ENCODE data around the gene NFIB.

The NFIB gene

DNA sequence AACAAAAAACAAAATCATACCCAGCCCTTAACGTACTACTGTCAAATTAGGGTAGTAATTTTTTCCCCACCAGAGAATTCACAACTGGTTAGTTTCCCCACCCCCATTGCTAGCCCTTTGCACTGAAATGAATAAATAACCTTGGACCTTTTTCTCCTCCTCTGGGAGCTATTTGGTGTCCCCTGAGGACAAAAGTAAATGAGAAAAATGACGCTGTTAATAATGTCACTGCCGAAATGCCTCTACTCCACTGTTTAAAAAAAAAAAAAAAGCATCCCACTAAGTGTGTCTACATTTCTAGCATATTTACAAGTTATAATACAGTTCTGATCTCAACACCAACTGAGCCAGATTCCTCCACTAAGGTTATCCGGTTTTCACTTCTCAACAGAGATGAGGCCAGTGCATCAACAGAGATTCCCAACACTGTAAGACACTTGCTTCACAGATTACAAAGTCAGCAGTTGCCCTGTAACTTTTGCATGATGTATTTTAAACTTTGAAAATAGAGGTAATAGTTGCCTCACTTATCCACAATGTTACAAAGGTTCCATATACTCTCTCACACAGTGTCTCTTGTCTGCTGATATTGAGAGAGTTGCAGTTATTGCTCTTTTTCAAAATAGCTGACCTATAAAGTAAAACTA lies 5.1 kb upstream of the NFIB start:
- no peak for DNase-seq (ENCODE audit: low read depth)

DNA sequence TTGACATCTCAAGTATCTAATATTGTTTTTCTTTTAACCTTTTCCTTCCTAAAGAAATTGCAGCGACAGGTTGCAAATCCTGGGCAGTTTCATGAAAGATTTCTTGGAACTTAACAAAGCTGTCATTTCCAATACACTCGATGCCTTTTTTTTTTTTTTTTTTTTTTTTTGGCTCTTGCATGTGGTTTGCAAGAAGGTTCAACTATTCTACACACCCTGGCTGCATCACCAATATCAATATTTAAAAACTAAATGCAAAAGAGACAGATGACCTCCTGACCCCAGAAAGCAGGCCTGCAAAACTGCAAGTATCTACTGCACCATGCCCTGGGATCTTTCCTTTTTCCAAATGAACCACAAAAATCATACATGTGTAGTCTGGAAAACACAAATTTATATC lies 4.4 kb upstream of the NFIB start:
- DNase-seq (ENCODE audit: low read depth), result no peak

DNA sequence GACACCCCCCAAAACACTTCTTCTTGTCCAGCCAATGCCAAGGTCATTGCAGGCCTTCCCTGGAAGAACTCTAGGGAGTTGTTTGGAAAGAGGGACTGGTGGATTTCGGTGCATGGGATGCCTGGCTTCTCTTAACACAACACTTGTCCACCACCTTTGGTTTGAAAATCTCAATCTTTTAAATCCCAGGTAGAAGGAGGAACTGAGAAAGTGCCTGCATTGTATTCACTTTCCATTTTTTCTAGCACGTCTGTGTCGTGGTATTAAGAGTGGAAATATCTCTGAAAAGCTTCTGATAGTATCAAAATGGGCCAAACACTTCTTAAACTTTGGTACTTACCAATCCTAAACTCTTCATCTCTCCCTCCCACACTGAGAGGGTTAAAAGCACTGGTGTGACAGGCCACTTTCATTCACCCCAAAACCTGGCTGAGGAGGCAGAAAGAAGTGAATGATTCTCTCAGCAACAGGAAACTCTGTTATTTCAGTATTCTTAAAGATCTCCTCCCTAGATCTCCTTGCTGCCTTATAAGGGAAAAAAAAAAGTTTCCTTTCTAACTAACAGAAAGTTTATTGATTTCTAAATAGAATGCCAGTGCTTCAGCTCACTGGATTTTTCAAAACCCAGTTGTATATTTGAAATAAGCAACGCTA lies 3.9 kb upstream of the NFIB start:
- DNase-seq (ENCODE audit: low read depth), result no peak

DNA sequence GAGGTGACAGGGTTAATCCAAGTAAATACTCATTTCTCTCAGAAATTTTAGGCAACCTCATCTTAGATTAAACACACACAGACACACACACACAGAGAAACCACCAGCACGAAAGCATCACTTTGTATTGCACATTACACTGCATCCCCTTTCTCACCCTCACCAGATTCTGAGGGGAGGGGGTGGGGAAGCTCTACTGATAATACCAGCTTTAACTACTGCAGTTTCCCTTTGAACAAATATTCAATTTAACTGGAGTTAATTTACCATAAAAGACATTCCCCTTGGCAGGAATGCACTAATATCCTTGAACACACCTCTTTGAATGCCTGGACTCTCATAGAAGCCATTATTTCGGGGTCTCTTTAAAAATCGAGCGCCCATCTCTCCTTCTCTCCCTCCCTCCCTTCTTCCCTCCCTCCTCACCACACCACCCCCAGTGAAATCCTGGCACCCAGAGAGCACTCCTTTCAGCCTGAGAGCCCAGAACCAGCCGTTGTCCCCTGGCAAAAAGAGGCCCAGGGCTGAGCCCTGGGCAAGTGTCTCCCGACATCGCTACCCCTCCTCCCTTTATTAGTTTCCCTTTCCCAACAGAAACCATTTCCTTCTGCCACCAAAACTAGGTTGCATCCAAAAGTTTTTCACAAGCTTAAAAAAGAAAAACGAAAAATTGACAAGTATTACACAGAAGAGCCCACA lies 2.8 kb upstream of the NFIB start:
- no peak for DNase-seq (ENCODE audit: low read depth)

DNA sequence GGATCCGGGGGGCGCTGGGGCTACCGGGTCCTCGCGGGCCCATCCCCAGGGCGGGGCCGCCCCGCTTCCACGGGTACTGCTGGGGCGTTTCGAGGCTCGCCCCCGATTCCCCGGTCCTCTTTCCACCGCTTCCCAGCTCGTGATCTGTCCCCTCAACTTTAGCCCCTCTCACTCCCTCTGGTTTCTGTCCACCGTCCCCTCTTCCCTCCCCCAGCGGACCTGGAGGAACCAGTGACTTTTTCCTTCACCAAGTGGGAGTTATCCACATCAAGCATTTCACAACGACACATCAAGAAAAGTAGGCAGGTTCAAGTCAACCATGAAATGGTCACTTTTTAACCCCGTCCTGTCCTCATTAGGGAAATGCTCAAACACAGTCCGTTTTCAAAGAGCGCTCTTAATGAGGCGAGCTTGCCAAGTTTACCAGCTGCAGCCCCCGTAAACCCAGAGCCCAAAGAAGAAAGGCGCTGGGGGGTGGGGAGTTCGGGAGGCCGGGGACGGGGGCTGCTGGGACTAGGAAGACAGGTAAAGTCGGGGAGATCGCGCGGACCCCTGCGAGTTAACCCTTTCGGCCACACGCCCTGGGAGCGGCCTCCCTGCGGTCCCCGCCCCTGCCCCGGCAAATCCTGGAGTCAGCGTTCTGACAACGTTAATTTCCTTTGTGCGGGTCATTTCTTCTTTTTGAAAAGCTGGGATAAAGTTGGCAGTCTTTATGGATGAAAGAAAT lies 2.1 kb upstream of the NFIB start:
- no peak for DNase-seq (ENCODE audit: low read depth)

DNA sequence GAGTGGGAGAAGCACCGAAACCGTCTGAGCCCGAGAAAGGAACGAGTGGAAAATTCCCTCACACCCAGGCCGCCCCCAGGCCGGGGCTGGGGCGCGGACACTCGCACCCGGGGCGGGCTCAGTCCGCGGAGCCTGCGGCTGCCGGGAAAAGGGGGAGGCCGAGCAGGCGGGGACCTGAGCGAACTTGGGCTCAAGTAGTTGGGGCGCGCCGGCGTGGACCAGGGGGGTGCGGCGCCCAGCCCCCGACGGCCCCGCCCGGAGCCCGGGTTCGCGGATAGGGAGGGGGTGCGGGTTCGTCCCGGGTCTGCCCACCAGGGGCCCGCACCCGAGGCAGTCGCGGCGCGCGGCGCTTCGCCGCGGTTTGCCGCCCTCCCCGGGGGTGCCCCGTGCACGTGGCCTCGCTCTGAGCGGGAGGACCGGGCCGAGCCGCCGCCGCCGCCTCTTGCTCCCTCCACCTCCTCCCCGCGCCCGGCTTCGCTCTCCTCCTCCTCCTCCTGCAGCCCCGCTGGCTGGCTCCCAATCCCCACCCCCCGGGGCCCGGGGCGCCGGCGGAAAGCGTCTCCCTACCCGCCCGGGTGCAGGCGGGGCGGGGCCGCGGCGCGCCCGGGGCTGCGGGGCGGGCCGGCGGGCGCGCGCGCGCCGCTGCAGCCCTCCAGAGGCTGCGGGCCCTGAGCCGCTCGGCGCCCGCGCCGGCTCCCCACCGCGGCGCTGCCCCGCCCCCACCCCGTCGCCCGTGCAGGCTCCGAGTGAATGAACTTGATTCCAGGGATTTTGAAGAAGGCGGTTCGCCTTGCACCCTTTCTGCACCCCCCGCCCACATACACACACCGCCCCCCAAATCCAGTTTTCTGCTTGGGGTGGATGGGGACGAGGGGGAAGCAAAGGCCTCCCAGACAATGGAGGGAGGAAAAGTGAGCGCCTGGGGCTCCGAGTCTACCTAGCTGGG lies 1.3 kb upstream of the NFIB start:
- DNase-seq (ENCODE audit: low read depth), result no peak

DNA sequence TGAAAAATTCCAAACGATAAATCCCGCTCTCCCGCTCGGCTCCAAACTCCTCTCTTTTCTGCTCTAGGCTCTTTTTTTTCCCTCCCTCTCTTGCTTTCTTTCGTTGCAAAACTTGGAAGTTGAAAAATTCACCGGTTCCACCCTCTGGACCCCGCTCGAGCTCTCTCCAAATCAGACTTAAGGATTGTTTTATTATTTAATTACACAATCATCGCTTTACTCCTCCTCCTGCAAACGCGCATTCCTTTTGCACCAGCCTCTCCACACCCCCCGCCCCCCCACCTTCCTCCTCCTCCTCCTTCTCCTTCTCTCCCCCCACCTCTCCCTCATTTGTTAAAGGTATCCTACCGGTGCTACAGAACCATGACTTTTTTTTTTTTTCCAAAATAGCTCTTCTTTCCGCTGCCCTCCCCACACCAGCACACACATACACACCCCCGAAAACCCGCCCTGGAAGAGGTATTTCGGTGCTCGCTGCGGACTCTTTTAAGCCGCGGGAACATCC lies 535 bp upstream of the NFIB start:
- DNase-seq (ENCODE audit: low read depth), result peak; percentile 52

DNA sequence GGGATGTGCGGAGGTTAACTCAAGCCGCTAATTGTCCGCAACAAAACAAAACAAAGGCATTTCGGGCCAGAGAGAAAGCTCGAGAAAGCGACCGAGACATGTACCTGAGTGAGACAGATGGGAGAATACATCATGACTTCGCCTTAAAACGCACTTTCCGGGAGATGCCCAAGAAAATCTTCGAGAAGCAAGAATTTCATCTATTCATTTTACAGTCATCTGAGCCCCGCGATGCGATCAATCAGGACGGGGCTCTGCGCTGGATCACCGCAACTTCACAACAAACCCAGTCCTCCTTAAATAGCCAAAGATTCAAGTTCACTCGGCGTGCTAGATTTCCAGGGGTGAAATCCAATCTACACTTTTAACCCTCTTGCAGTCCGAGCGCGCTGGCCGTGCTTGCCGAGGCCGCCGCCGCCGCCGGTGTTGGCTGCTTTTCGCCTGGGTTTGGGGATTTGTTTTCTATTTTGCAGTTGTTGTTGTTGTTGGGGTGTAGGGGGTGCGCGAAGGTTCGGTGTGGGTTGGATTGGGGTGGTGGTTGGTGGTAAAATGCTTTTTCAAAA lies 482 bp downstream of the NFIB start:
- no peak for DNase-seq (ENCODE audit: low read depth)

DNA sequence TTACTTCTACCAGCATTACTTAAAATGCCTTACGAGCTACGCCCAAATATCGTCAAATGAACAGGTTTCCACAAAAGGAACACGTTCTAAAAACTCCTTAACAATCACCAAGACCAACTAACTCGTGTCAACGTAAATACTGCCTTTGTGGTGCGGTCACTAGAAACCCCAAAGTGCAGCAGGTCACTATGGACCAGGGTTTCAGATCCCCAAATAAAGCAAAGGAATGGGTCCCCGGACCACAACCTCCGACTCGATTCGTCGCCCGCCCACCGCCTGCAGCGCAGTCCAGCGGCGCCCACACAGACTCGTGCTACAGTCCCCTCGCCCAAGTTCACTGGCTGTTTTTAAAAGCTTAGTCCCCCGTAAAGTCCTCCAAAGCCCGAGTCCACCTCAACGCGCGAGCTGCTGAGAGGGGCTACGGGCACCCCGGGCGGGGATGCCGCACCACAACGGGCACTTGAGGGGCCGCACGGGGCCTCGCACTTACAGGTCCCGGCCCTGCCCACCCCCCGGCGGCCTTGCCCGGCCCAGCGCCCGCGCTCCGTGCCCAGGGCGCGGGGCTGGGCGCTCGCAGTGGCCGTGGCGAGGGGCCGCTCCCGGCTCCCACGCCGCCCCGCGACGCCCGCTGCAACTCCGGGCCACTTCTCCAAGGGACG lies 1.1 kb downstream of the NFIB start:
- DNase-seq (ENCODE audit: low read depth), result no peak

DNA sequence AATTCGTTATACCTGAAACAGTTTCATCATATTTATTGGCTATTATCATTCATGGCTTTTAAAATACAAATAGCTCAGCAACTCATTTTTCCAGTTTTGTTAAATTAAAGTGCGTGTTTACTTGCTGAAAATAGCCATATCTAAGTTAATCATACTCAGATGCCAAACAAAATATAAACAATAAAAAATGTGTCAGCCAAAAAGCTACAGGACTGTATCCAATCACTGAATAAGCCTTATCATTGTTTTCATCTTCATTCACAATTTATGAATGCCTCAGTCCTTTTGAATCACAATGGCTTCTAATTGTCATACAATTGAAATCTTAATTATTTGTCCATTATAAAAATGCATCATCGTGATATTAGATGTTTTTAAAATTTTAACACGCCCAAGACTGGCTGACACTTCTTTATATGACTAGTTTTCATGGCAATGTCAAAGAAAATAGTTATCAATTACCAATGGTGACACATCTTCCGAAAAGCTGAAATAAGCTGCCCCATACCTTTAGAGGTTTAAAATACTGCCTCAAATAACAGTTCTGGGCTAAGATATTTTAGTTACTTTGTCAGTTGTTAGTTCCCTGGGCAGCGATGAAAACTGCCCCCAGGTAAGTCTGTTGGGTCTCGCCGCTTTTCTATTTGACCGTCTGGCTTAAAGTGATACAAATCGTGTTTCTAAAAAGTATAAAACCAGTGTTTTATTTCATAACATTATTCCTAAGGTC lies 1.8 kb downstream of the NFIB start:
- no peak for DNase-seq (ENCODE audit: low read depth)

DNA sequence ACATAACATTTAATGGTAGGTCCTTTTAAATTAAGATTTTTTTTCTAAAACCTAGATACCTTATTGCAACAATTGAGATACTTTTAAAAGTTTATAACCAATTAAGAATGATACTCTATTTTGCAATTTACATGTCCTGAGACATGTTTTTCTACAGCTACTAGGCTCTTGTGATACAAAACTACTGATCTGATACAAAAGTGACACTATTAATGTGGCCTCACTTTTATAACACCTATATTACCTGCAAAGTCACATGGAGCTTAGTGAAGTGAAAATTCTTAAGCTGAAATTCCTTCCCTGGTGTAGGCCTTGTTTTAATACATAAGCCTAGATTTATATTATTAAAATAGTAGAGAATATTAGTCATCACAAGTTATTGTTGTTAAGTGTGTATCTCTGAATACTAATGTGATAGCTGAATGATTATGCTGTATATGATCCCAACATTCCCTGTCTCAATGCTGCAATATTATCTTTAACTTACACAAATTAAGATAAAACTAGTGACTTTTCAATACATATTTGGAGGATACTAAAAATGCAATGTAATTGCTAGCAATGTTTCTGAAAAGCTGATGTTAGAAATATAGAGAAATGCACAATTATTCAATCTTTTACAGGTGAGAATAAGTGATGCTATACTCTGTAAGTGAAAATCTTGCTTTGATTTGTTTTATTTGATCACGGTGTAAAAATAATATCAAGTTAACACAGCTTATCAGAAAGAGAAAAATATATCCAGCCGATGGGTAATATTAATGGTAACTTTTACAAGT lies 2.6 kb downstream of the NFIB start:
- no peak for DNase-seq (ENCODE audit: low read depth)

DNA sequence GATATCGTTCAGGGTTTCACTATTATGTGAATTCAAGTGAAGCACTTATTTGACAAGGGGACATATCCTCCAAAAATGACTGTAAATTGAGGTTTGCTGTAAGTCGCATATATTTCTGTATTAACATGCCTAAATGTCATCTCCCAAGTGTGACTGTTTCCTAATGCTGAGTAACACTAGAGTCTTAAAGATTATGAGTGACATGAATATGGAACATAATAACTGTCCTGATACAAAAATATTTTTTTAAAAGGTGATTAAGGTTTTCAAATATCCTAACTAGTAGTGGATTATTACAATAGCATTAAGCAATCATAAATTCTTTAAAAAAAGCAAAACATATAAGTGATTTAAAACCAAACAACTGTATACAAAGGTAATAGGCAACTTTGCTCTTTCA lies 3.6 kb downstream of the NFIB start:
- DNase-seq (ENCODE audit: low read depth), result no peak

DNA sequence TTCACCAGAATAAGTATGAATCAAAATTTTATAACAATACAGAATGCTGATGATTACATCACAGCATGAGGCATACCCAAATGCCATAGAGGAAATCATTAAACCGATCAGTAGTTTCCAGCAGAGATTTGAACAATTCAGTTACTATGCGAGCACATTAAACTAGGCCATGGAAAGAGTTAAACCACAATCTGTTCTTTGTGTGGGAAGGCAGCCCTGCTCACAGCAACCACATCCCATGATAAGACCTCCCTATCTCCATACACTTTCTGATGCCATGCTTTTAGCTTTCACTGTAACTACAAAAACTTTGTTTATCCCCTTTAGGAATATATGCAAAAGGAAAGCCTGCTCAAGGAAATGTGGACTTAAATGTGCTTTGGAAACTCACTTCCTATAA lies 4.5 kb downstream of the NFIB start:
- no peak for DNase-seq (ENCODE audit: low read depth)

DNA sequence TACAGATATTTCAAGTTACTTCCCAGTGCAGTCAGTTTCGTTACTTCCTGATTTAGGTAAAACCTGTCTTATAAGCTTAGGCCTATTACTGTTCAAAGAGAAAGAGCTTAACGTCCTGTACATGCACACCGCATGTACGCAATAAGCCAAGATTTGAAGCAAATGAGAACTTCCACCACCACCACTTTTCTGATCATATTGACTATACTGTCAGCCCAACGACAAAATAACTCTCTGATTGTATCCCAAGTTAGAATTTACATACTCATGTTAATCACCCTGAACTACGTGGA lies 5.1 kb downstream of the NFIB start:
- no peak for DNase-seq (ENCODE audit: low read depth)

DNA sequence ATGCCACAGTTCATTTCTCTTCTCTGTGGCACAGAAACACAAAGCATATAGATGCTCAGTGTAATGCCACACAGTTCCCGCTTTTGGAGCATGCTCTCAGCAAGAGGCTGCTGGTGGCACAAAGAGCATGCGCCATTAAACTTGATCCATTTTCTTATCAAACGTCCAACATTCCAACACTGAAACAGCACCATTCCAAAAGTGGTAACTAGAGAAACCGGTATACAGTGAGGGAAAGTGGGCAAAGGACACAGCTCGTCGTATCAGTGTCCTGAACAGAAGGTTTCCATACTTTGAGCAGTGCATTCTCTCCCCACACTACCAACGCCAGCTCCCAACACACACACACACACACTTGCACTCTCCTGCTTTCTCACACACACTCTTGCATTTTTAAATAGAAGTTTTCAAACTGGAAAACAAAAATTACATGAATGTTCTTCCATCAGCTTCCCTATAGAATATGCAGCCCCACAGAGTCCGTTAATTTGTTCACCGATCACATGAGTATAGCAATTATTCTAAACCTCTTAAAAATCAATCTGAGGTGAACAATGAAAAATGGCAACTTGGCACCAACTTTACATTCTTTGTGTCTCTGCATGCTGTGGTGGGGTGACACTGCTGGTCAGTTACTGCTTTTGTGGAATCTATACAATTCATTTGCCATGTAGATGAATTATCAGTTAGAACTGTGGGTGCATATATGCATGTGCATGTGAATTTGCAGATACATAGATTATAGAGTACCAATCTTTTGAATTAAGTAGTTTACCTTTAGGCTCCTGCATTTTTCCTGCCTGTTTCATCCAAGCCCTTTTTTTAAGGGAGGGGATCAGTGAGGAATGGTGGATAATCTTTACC lies 5.7 kb downstream of the NFIB start:
- no peak for DNase-seq (ENCODE audit: low read depth)

DNA sequence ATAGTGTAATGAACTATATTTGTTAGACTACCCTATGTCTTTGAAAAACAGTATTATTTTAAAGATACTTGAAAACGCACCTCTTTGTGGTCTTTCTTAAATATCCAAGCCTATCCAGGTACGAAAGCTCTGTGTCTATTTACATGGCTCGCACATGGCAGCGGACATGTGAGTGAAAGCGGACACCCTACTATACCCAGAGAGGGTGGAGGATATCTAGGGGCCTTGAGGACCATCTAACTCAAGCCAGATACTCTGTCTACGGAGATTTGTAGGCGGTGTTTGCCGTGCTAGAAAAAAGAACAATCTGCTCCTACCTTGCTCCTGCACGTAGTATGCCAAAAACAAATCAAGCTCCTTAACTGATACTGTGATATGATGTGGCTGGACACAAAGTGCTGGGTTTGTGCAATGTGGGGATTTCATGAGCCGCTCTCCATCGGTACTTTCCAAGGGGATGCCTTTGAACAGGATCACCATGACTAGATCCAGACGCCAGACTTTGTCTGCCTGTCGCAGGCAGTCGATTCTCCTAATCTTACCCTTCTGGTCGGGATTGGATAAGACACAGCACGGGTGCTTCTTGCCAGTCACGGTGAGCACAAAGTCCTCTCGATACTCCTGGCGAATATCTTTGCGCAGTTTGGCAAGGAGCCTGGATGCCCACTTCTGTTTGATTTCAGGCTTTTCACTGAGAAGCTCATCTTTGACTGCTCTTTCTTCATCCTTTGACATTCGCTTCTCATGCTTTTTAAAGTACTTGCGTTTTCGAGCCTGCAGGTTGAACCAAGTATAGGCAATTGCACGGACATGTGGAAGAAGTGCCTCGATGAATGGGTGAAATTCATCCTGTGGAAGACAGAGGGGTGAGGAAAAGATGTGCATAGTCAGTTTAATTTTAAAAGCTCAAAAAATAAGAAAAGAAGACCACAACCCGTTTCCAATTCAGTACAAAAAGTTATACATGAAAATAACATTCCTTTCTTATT lies 7.0 kb downstream of the NFIB start:
- DNase-seq (ENCODE audit: low read depth), result no peak

DNA sequence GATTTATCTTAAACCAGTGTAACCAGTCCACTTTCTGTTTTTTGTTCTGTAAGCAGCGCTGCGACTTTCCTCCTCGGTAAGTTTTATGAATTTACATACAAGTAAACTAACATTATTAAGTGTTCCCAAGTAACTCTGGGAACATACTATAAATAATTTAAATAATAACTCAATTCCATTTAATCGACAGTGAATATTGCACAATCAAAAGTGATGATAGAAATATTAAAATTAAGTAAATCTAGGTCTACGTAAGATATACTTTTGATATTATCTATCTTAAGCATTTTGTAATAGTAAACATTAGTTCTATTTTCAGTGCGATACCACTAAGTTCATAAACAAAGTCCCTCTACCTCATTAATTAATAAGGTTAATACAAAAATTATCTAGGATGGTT lies 7.8 kb downstream of the NFIB start:
- no peak for DNase-seq (ENCODE audit: low read depth)

All from HS-27A (cell line).